GM23338 (cell line): Measurements from ENCODE around the gene SUSD3. TPM values are rescaled to one million over a fixed set of nuclear protein-coding genes. Genes with fewer than 3 reads are reported as not detected.

ENCODE experiments used
- ATAC-seq: fragments of 200-7000 bp; cut with Tn5 transposase; 3 replicates; pipeline ENCODE4 v1.9.1; 2020
- DNase-seq: peaks from one replicate; pipeline ENCODE4 v3.0.0-alpha.2; 2015; ENCODE audit warnings: low spot score
- H2AFZ ChIP-seq: fragments of 200-600 bp; sonication (generic); 2 replicates; pipeline ENCODE4 v1.8.0; 2016; ENCODE audit warnings: antibody characterized with exemption, mild to moderate bottlenecking, moderate library complexity
- H3F3A ChIP-seq: fragments of 200-600 bp; sonication (generic); replicated peaks from 2 replicates; pipeline ENCODE4 v1.8.0; 2017; ENCODE audit warnings: antibody characterized with exemption, mixed run types, low read depth
- H3K27ac ChIP-seq: fragments of 200-600 bp; sonication (generic); 2 replicates; pipeline ENCODE4 v1.6.1; 2016; ENCODE audit warnings: low read depth
- H3K27me3 ChIP-seq: fragments of 200-600 bp; sonication (generic); 2 replicates; pipeline ENCODE4 v1.8.0; 2016; ENCODE audit warnings: mild to moderate bottlenecking, mixed run types, moderate library complexity; ENCODE audit not compliant: insufficient read depth
- H3K36me3 ChIP-seq: fragments of 200-600 bp; sonication (generic); 2 replicates; pipeline ENCODE4 v1.8.0; 2016; ENCODE audit warnings: mild to moderate bottlenecking; ENCODE audit not compliant: insufficient read depth
- H3K4me1 ChIP-seq: fragments of 200-600 bp; sonication (generic); 2 replicates; pipeline ENCODE4 v1.8.0; 2016; ENCODE audit warnings: mild to moderate bottlenecking, moderate library complexity; ENCODE audit not compliant: insufficient read depth
- H3K4me2 ChIP-seq: fragments of 200-600 bp; sonication (generic); 2 replicates; pipeline ENCODE4 v1.7.1; 2017; ENCODE audit warnings: mixed run types
- H3K4me3 ChIP-seq: fragments of 200-600 bp; sonication (generic); 2 replicates; pipeline ENCODE4 v1.6.1; 2016; ENCODE audit warnings: mixed run types
- H3K79me2 ChIP-seq: fragments of 200-600 bp; sonication (generic); replicated peaks from 2 replicates; pipeline ENCODE4 v1.8.0; 2017; ENCODE audit warnings: mild to moderate bottlenecking; ENCODE audit not compliant: insufficient read depth
- H3K9me2 ChIP-seq: fragments of 200-600 bp; sonication (generic); 2 replicates; pipeline ENCODE4 v1.8.0; 2017; ENCODE audit not compliant: insufficient read depth
- H4K20me1 ChIP-seq: fragments of 200-600 bp; sonication (generic); replicated peaks from 2 replicates; pipeline ENCODE4 v1.8.0; 2017; ENCODE audit warnings: mild to moderate bottlenecking; ENCODE audit not compliant: insufficient read depth
- H3K27ac Mint-ChIP-seq: 2 replicates; pipeline ENCODE4 v1.8.0; 2020; ENCODE audit warnings: inconsistent platforms, mild to moderate bottlenecking, moderate library complexity, mixed read lengths
- H3K27me3 Mint-ChIP-seq: 3 replicates; pipeline ENCODE4 v1.8.0; 2022; ENCODE audit warnings: low read depth, mild to moderate bottlenecking, moderate library complexity, mixed read lengths, inconsistent platforms; ENCODE audit not compliant: insufficient read depth, poor library complexity
- H3K36me3 Mint-ChIP-seq: 3 replicates; pipeline ENCODE4 v1.8.0; 2021; ENCODE audit warnings: low read depth, mild to moderate bottlenecking, inconsistent platforms, moderate library complexity, mixed read lengths
- H3K4me1 Mint-ChIP-seq: 3 replicates; pipeline ENCODE4 v1.8.0; 2020; ENCODE audit warnings: mild to moderate bottlenecking, inconsistent platforms, mixed read lengths
- H3K4me3 Mint-ChIP-seq: 3 replicates; pipeline ENCODE4 v1.8.0; 2021; ENCODE audit warnings: moderate library complexity, mild to moderate bottlenecking, inconsistent platforms, mixed read lengths
- H3K9me3 Mint-ChIP-seq: 3 replicates; pipeline ENCODE4 v1.8.0; 2020; ENCODE audit warnings: moderate library complexity, mild to moderate bottlenecking, inconsistent platforms, mixed read lengths
- CREB1 ChIP-seq: fragments of 250-450 bp; sonication (Bioruptor Pico); IDR thresholded peaks from 2 replicates; pipeline ENCODE4 v1.5.0; 2020; ENCODE audit warnings: low read depth, mild to moderate bottlenecking, moderate library complexity
- EZH2 ChIP-seq: fragments of 200-600 bp; sonication (generic); IDR thresholded peaks from one replicate; pipeline ENCODE4 v1.8.0; 2017; ENCODE audit warnings: antibody characterized with exemption, mild to moderate bottlenecking, low read depth; ENCODE audit not compliant: unreplicated experiment
- EZH2phosphoT487 ChIP-seq: fragments of 200-600 bp; sonication (generic); IDR thresholded peaks from one replicate; pipeline ENCODE4 v1.8.1; 2018; ENCODE audit warnings: antibody characterized with exemption; ENCODE audit not compliant: unreplicated experiment
- JUNB ChIP-seq: IDR thresholded peaks from one replicate; pipeline ENCODE4 v1.6.1; 2016; ENCODE audit warnings: antibody characterized with exemption; ENCODE audit not compliant: unreplicated experiment
- NANOG ChIP-seq: IDR thresholded peaks from 2 replicates; pipeline ENCODE4 v1.6.1; 2016; ENCODE audit warnings: antibody characterized with exemption, borderline replicate concordance
- POLR2AphosphoS5 ChIP-seq: IDR thresholded peaks from 2 replicates; pipeline ENCODE4 v1.6.1; 2016; ENCODE audit warnings: antibody characterized with exemption, low read depth
- STAT1 ChIP-seq: IDR thresholded peaks from one replicate; pipeline ENCODE4 v1.6.1; 2016; ENCODE audit warnings: antibody characterized with exemption; ENCODE audit not compliant: unreplicated experiment
- ZNF114 ChIP-seq: fragments of 250-450 bp; sonication (Bioruptor Pico); IDR thresholded peaks from 2 replicates; pipeline ENCODE4 v1.5.0; 2020; ENCODE audit warnings: mild to moderate bottlenecking, moderate library complexity
- ZNF331 ChIP-seq: fragments of 250-450 bp; sonication (Bioruptor Pico); IDR thresholded peaks from 2 replicates; pipeline ENCODE4 v1.5.0; 2020; ENCODE audit warnings: low read depth, mild to moderate bottlenecking, moderate library complexity
- polyA plus RNA-seq: library from polyadenylated mRNA; unstranded; fragments of >200 nt; fragmentation: Nextera tagmentation; extraction: Ambion mirVana; gene quantifications from 2 replicates; pipeline ENCODE4 v1.2.1, GENCODE V29; 2016
- total RNA-seq: library from RNA; depleted of rRNA; stranded (reverse); fragments of >200 nt; shearing (Covaris generic); gene quantifications from 2 replicates; pipeline ENCODE4 v1.2.3, GENCODE V29; 2014
- TF ChIP-seq, protein P1 (sequence below): IDR thresholded peaks from one replicate; pipeline ENCODE4 v1.6.1; 2018; ENCODE audit warnings: antibody characterized with exemption; ENCODE audit not compliant: unreplicated experiment
- TF ChIP-seq, protein P2 (sequence below): fragments of 250-450 bp; sonication (Bioruptor Pico); IDR thresholded peaks from 2 replicates; pipeline ENCODE4 v1.5.0; 2020; ENCODE audit warnings: mild to moderate bottlenecking, moderate library complexity
- TF ChIP-seq, protein P3 (sequence below), 2 experiments: fragments of 200-600 bp in 1 of 2; sonication (generic) in 1 of 2; conservative IDR thresholded peaks; 2 replicates each; pipeline versions ENCODE4 v1.5.1 to v1.6.1; 2016 to 2017; ENCODE audit warnings: antibody characterized with exemption in 2 of 2, low read depth in 2 of 2, mild to moderate bottlenecking in 2 of 2, moderate library complexity in 1 of 2
- TF ChIP-seq, protein P4 (sequence below): IDR thresholded peaks from 2 replicates; pipeline ENCODE4 v1.6.1; 2016; ENCODE audit warnings: antibody characterized with exemption

Gene SUSD3
- total and polyA plus RNA-seq, 2 experiments from 2014 or later: 6.9 to 20.1 TPM

DNA sequence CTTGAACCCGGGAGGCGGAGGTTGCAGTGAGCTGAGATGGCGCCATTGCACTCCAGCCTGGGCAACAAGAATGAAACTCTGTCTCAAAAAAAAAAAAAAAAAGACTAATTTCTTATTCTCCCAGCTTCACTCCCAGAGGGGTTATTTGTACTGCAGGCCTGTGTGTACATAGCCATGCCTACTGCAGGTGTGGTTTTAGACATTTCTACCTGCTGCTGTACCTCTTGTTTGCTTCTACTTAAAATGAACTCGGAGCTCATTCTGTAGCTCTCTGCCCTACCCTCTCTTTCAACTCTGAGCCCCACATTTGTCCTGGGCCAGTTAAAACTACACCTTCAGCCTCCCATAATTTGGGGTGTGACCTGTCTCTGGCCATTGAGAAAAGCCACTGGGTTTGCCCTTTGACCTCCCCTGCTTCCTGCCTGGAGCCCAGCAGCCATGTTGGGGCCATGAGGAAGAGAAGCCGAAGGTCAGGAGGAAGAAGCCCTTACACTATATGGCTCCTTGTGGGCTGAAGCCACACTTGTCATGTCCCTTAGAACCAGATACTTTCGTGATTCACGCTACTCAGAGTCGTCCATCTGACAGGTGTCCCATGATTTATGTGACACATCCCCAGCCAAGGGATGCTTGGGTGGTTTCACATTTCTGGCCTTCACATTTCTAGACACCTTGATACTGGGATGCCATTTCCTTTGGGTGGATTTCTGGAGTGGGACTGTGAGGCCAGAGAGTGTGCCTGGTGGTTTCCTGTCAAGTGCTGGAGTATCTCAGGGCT lies 28.1 kb downstream of the SUSD3 start:
- no peaks in the 10 kb centered on the region for H3K4me1 ChIP-seq
- no peak overlapping the region for H3K4me3 Mint-ChIP-seq
- no peak overlapping the region for H3K27ac ChIP-seq
- H3K4me3 ChIP-seq: no peak overlapping the region
- no peaks in the 10 kb centered on the region for H3K9me2 ChIP-seq
- no peaks in the 10 kb centered on the region for H3K27me3 ChIP-seq
- H3K36me3 ChIP-seq: no peaks in the 10 kb centered on the region
- H3K79me2 ChIP-seq: no peaks in the 10 kb centered on the region
- peaks cover 6% of the 10 kb centered on the region; the same call in 1 of the 3 replicates for H3K4me1 Mint-ChIP-seq
- H3K36me3 Mint-ChIP-seq: peaks cover 10% of the 10 kb centered on the region
- peaks cover 10% of the 10 kb centered on the region; the same call in 2 of the 3 replicates for H3K9me3 Mint-ChIP-seq
- DNase-seq (no peak), ATAC-seq (no peak)
- no peak overlapping the region for H3K4me2 ChIP-seq
- no peaks in the 10 kb centered on the region for H3F3A ChIP-seq
- TF ChIP-seq EZH2 (no peak), JUNB (no peak), ZNF114 (no peak), ZNF331 (no peak), CREB1 (CRISPR knock-in tag) (no peak), EZH2phosphoT487 (no peak), NANOG (no peak), POLR2AphosphoS5 (no peak), STAT1 (no peak)
- TF ChIP-seq, protein P1, sequence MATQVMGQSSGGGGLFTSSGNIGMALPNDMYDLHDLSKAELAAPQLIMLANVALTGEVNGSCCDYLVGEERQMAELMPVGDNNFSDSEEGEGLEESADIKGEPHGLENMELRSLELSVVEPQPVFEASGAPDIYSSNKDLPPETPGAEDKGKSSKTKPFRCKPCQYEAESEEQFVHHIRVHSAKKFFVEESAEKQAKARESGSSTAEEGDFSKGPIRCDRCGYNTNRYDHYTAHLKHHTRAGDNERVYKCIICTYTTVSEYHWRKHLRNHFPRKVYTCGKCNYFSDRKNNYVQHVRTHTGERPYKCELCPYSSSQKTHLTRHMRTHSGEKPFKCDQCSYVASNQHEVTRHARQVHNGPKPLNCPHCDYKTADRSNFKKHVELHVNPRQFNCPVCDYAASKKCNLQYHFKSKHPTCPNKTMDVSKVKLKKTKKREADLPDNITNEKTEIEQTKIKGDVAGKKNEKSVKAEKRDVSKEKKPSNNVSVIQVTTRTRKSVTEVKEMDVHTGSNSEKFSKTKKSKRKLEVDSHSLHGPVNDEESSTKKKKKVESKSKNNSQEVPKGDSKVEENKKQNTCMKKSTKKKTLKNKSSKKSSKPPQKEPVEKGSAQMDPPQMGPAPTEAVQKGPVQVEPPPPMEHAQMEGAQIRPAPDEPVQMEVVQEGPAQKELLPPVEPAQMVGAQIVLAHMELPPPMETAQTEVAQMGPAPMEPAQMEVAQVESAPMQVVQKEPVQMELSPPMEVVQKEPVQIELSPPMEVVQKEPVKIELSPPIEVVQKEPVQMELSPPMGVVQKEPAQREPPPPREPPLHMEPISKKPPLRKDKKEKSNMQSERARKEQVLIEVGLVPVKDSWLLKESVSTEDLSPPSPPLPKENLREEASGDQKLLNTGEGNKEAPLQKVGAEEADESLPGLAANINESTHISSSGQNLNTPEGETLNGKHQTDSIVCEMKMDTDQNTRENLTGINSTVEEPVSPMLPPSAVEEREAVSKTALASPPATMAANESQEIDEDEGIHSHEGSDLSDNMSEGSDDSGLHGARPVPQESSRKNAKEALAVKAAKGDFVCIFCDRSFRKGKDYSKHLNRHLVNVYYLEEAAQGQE: no peak
- TF ChIP-seq, protein P2, sequence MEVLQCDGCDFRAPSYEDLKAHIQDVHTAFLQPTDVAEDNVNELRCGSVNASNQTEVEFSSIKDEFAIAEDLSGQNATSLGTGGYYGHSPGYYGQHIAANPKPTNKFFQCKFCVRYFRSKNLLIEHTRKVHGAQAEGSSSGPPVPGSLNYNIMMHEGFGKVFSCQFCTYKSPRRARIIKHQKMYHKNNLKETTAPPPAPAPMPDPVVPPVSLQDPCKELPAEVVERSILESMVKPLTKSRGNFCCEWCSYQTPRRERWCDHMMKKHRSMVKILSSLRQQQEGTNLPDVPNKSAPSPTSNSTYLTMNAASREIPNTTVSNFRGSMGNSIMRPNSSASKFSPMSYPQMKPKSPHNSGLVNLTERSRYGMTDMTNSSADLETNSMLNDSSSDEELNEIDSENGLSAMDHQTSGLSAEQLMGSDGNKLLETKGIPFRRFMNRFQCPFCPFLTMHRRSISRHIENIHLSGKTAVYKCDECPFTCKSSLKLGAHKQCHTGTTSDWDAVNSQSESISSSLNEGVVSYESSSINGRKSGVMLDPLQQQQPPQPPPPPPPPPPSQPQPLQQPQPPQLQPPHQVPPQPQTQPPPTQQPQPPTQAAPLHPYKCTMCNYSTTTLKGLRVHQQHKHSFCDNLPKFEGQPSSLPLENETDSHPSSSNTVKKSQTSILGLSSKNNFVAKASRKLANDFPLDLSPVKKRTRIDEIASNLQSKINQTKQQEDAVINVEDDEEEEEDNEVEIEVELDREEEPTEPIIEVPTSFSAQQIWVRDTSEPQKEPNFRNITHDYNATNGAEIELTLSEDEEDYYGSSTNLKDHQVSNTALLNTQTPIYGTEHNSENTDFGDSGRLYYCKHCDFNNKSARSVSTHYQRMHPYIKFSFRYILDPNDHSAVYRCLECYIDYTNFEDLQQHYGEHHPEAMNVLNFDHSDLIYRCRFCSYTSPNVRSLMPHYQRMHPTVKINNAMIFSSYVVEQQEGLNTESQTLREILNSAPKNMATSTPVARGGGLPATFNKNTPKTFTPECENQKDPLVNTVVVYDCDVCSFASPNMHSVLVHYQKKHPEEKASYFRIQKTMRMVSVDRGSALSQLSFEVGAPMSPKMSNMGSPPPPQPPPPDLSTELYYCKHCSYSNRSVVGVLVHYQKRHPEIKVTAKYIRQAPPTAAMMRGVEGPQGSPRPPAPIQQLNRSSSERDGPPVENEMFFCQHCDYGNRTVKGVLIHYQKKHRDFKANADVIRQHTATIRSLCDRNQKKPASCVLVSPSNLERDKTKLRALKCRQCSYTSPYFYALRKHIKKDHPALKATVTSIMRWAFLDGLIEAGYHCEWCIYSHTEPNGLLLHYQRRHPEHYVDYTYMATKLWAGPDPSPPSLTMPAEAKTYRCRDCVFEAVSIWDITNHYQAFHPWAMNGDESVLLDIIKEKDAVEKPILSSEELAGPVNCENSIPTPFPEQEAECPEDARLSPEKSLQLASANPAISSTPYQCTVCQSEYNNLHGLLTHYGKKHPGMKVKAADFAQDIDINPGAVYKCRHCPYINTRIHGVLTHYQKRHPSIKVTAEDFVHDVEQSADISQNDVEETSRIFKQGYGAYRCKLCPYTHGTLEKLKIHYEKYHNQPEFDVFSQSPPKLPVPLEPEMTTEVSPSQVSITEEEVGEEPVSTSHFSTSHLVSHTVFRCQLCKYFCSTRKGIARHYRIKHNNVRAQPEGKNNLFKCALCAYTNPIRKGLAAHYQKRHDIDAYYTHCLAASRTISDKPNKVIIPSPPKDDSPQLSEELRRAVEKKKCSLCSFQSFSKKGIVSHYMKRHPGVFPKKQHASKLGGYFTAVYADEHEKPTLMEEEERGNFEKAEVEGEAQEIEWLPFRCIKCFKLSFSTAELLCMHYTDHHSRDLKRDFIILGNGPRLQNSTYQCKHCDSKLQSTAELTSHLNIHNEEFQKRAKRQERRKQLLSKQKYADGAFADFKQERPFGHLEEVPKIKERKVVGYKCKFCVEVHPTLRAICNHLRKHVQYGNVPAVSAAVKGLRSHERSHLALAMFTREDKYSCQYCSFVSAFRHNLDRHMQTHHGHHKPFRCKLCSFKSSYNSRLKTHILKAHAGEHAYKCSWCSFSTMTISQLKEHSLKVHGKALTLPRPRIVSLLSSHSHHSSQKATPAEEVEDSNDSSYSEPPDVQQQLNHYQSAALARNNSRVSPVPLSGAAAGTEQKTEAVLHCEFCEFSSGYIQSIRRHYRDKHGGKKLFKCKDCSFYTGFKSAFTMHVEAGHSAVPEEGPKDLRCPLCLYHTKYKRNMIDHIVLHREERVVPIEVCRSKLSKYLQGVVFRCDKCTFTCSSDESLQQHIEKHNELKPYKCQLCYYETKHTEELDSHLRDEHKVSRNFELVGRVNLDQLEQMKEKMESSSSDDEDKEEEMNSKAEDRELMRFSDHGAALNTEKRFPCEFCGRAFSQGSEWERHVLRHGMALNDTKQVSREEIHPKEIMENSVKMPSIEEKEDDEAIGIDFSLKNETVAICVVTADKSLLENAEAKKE (CRISPR knock-in tag): no peak
- TF ChIP-seq, protein P3, sequence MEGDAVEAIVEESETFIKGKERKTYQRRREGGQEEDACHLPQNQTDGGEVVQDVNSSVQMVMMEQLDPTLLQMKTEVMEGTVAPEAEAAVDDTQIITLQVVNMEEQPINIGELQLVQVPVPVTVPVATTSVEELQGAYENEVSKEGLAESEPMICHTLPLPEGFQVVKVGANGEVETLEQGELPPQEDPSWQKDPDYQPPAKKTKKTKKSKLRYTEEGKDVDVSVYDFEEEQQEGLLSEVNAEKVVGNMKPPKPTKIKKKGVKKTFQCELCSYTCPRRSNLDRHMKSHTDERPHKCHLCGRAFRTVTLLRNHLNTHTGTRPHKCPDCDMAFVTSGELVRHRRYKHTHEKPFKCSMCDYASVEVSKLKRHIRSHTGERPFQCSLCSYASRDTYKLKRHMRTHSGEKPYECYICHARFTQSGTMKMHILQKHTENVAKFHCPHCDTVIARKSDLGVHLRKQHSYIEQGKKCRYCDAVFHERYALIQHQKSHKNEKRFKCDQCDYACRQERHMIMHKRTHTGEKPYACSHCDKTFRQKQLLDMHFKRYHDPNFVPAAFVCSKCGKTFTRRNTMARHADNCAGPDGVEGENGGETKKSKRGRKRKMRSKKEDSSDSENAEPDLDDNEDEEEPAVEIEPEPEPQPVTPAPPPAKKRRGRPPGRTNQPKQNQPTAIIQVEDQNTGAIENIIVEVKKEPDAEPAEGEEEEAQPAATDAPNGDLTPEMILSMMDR (conservative IDR thresholded peaks at IDR 0.05; ENCODE audit: low read depth in 2 of 2): no peak
- TF ChIP-seq, protein P4, sequence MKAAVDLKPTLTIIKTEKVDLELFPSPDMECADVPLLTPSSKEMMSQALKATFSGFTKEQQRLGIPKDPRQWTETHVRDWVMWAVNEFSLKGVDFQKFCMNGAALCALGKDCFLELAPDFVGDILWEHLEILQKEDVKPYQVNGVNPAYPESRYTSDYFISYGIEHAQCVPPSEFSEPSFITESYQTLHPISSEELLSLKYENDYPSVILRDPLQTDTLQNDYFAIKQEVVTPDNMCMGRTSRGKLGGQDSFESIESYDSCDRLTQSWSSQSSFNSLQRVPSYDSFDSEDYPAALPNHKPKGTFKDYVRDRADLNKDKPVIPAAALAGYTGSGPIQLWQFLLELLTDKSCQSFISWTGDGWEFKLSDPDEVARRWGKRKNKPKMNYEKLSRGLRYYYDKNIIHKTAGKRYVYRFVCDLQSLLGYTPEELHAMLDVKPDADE: no peak
- H3K27ac Mint-ChIP-seq: no peak overlapping the region
- H4K20me1 ChIP-seq: no peaks in the 10 kb centered on the region
- H2AFZ ChIP-seq: no peak overlapping the region
- peaks cover 4% of the 10 kb centered on the region for H3K27me3 Mint-ChIP-seq
